SKM-1 treated with dmso at 0.1 percent for 144 hours (cell line): ENCODE data around the gene TRIO.
"Not testable (repeated sequence)": the region's sequence is repeated elsewhere in the genome, so short reads cannot be mapped to it uniquely, and the experiment has no call there.

Experiments
- DNase-seq: peaks from one replicate; lab custom pipeline; 2025; ENCODE audit not compliant: unreplicated experiment; lab: John Stamatoyannopoulos, UW

The TRIO gene

GRCh38 chr5:14376789-14377188 lies 233.6 kb downstream of the TRIO start:
- DNase-seq: no peak

- DNase-seq: no peak
These were observed 236.8 kb downstream of the TRIO start for GRCh38 chr5:14379739-14380497.

GRCh38 chr5:14380712-14381111 lies 237.6 kb downstream of the TRIO start:
- no peak for DNase-seq

GRCh38 chr5:14382640-14383039 lies 239.5 kb downstream of the TRIO start:
- no peak for DNase-seq

- no peak for DNase-seq
These were observed 240.8 kb downstream of the TRIO start for GRCh38 chr5:14383923-14384322.

GRCh38 chr5:14385019-14385418 lies 241.9 kb downstream of the TRIO start:
- no peak for DNase-seq

GRCh38 chr5:14386884-14387624 lies 243.9 kb downstream of the TRIO start:
- no peak for DNase-seq

- no peak for DNase-seq
These were observed 245.6 kb downstream of the TRIO start for GRCh38 chr5:14388741-14389140.

- not testable (repeated sequence) for DNase-seq
These were observed 249.4 kb downstream of the TRIO start for GRCh38 chr5:14392552-14392951.

- DNase-seq: no peak
These were observed 251.2 kb downstream of the TRIO start for GRCh38 chr5:14394365-14394764.

- DNase-seq: no peak
These were observed 252.3 kb downstream of the TRIO start for GRCh38 chr5:14395411-14395810.

- DNase-seq: no peak
These were observed 252.9 kb downstream of the TRIO start for GRCh38 chr5:14396066-14396465.

- DNase-seq: no peak
These were observed 253.6 kb downstream of the TRIO start for GRCh38 chr5:14396737-14397136.

GRCh38 chr5:14397717-14398116 lies 254.6 kb downstream of the TRIO start:
- no peak for DNase-seq

- DNase-seq: peak; percentile 41
These were observed 256.0 kb downstream of the TRIO start for GRCh38 chr5:14399054-14399692.

- no peak for DNase-seq
These were observed 256.9 kb downstream of the TRIO start for GRCh38 chr5:14400085-14400484.

- no peak for DNase-seq
These were observed 257.5 kb downstream of the TRIO start for GRCh38 chr5:14400611-14401010.

GRCh38 chr5:14401639-14402038 lies 258.5 kb downstream of the TRIO start:
- no peak for DNase-seq

GRCh38 chr5:14402424-14402823 lies 259.3 kb downstream of the TRIO start:
- DNase-seq: no peak

GRCh38 chr5:14404780-14405179 lies 261.6 kb downstream of the TRIO start:
- DNase-seq: no peak

GRCh38 chr5:14405267-14405666 lies 262.1 kb downstream of the TRIO start:
- no peak for DNase-seq
